ENCODE results near the gene MTOR. TPM values are rescaled to one million over a fixed set of nuclear protein-coding genes. Genes with fewer than 3 reads are reported as not detected.

MTOR gene
- total RNA-seq, 6 experiments from 2014 or later, result 25.1 to 35.3 (median 32.4) TPM

DNA sequence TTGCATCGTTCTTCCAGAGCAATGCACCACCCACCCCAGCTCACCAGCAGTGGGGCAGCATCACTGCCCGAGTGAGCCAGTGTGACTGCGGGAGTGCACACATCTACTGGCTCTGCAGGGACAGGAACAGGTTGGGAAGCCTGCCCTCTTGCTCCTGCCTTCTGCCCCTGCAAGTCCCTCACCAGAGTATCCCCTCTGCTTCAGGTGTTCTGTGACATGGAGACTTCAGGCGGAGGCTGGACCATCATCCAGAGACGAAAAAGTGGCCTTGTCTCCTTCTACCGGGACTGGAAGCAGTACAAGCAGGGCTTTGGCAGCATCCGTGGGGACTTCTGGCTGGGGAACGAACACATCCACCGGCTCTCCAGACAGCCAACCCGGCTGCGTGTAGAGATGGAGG lies 69.0 kb downstream of the MTOR start:
- WGBS (ENCODE audit: insufficient coverage, low coverage, low lambda C conversion rate, missing lambda C conversion rate), result 92% methylated on average over 2 of the region's 11 CpGs
- Histone ChIP-seq H3K27ac (no peak overlapping the region), H3K27me3 (no peaks in the 10 kb centered on the region), H3K36me3 (peaks cover 0 to 54% (median 2%) of the 10 kb centered on the region in 4 donors), H3K9me3 (no peaks in the 10 kb centered on the region), H3K4me1 (no peaks in the 10 kb centered on the region), H3K4me3 (no peak overlapping the region)
- TF ChIP-seq CTCF (IDR thresholded peaks at IDR 0.05), result no peak
- TF ChIP-seq POLR2A (IDR thresholded peaks at IDR 0.05), result no peak
- intact Hi-C loops (cut with DNase I), result no loop called here
- DNase-seq (no peak), ATAC-seq (no peak)

DNA sequence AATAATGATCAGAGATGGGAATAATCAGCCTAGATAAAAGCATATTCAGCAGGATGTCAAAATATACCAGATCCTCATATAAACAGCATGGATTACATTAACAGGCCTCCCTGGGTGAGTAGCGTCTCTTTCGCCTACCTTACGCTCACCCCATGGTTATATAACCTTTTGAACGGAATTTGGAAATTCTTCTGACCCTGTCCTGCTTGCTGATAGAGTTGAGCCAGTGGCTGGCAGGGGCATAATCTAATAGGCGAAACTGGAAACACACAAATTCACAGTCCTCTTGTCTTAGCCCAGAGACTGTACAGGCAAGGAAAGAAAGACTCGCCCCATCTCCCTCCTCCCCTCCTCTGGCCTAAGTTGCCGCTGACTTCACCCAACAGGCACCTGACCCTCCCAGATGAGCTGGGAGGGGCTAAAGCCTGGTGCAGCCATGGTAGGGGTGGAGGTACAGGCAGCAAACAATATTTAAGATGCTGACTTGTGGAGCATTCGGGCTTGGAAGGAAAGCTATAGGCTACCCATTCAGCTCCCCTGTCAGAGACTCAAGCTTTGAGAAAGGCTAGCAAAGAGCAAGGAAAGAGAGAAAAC lies 73.4 kb downstream of the MTOR start, which contains the start of gene ANGPTL7:
ANGPTL7 (plus strand) TSS at position 498 of the 594 bp plus-strand sequence. CDS start 225 bp downstream, outside the sequence.
- peak; percentile 45 to 75 (median 66) for ATAC-seq
- H3K36me3 ChIP-seq, result peaks cover 0 to 25% (median 2%) of the 10 kb centered on the region in 4 donors
- intact Hi-C loops (cut with DNase I), result no loop called here

DNA sequence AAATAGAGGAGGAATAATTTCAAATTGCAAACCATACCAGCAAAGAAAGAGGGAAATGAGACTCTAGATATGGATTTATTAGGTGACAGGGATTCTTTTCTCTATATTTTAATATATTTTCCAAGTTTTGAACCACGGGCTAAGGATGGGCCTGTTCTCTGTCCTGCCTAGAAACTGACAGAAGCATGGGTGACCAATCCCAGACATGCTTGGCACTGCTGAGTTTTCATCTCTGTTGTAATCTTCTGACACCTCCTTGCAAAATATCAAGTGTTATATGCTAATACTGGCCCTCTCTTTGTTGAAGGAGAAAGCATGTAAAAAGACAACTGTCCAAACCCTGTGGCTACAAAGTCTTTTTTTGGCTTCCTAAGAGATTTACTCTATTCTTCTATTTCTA lies 74.0 kb downstream of the MTOR start:
- H3K27ac ChIP-seq, result no peak overlapping the region
- WGBS (ENCODE audit: insufficient coverage, low coverage, low lambda C conversion rate, missing lambda C conversion rate), result 100% methylated on average over 1 of the region's 1 CpG
- ATAC-seq, result no peak

More for the DNA sequence above, 73.4 kb downstream of the MTOR start, which contains the start of gene ANGPTL7:
- no peaks in the 10 kb centered on the region for H3K27me3 ChIP-seq
- WGBS (ENCODE audit: insufficient coverage, low coverage, low lambda C conversion rate, missing lambda C conversion rate), result 54% methylated on average over 6 of the region's 8 CpGs
- no peaks in the 10 kb centered on the region for H3K9me3 ChIP-seq
- DNase-seq, result peak in 1 of 3 donors; percentile 58
- TF ChIP-seq CTCF (IDR thresholded peaks at IDR 0.05) (no peak), POLR2A (IDR thresholded peaks at IDR 0.05) (no peak)
- H3K27ac ChIP-seq, result peak within 1 kb of the TSS in 2 of 3 donors; percentile 22 to 49
- H3K4me3 ChIP-seq, result no peak within 1 kb of the TSS
- peaks cover 0 to 7% (median 0%) of the 10 kb centered on the region in 4 donors for H3K4me1 ChIP-seq

GRCh38 chr1:11187931-11188330 lies 74.4 kb downstream of the MTOR start:
- H3K4me1 ChIP-seq, result peaks cover 0 to 7% (median 0%) of the 10 kb centered on the region in 4 donors
- no peaks in the 10 kb centered on the region for H3K27me3 ChIP-seq
- TF ChIP-seq CTCF (IDR thresholded peaks at IDR 0.05) (no peak), POLR2A (IDR thresholded peaks at IDR 0.05) (no peak)
- peaks cover 0 to 16% (median 2%) of the 10 kb centered on the region in 4 donors for H3K36me3 ChIP-seq
- H3K27ac ChIP-seq, result no peak overlapping the region
- DNase-seq (no peak), ATAC-seq (no peak)
- no peaks in the 10 kb centered on the region for H3K9me3 ChIP-seq
- WGBS (ENCODE audit: insufficient coverage, low coverage, low lambda C conversion rate, missing lambda C conversion rate), result 73% methylated on average over 2 of the region's 2 CpGs
- no peak overlapping the region for H3K4me3 ChIP-seq
- intact Hi-C loops (cut with DNase I), result no loop called here

More for the DNA sequence above, 74.0 kb downstream of the MTOR start:
- no peak for DNase-seq
- Histone ChIP-seq H3K4me1 (peaks cover 0 to 7% (median 0%) of the 10 kb centered on the region in 4 donors), H3K4me3 (no peak overlapping the region), H3K36me3 (peaks cover 0 to 19% (median 2%) of the 10 kb centered on the region in 4 donors), H3K27me3 (no peaks in the 10 kb centered on the region), H3K9me3 (no peaks in the 10 kb centered on the region)
- intact Hi-C loops (cut with DNase I), result no loop called here
- TF ChIP-seq CTCF (IDR thresholded peaks at IDR 0.05) (no peak), POLR2A (IDR thresholded peaks at IDR 0.05) (no peak)

Measured in right lobe of liver (tissue), 6 donors.